GM13976 (cell line): ENCODE data around the gene SLC37A1.

Source experiments
- DNase-seq: peaks from one replicate; pipeline ENCODE4 v3.0.0; 2012; ENCODE audit warnings: low spot score
- CTCF ChIP-seq: IDR thresholded peaks from 2 replicates; pipeline ENCODE4 v1.5.1; 2012; ENCODE audit warnings: borderline replicate concordance, mild to moderate bottlenecking; ENCODE audit not compliant: insufficient read depth; ENCODE audit errors: extremely low read depth, missing control alignments, control extremely low read depth
- in situ Hi-C: fragments of 300-500 bp; cut with MboI; formaldehyde crosslinking; loops from one replicate; pipeline ENCODE4 v1.12.0; 2022; ENCODE audit warnings: low sequenced_read_pairs, mixed read lengths, inconsistent platforms; ENCODE audit not compliant: unreplicated experiment

SLC37A1 gene

DNA sequence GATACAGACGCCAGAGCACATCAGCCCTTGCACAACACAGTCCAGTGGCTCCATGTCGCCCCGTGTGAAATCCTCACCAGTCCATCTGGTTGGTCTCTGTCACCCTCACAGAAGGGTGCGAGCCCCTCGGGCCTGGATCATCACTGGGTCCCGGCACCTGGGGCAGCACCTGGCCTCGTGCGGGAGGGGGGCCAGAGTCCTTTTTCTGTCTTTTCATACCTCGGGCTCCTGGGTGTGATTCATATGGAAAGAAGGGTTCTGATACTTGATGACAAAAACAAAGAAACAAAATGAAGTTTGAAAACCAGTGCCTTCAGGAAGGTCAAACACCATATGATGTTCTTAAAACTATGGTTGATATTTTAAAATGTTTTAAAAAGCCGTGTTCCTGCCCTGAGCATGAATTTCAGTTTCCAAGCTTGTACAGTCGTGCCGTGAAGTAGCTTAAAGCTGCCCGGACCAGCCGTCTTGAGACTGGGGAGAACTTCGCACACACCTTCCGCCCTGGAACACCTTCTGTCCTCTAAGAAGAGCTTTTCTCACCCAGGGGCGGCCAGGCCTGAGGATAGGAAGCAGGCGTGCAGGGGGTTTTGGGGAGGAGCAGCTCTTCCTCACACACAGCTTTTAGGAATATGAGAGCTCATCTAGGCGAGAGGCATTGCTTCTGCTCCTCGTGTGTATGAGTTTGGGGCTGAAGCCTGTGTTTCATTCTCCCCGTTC lies 35.2 kb downstream of the SLC37A1 start:
- TF ChIP-seq CTCF, result no peak
- DNase-seq, result no peak
- in situ Hi-C loops, result no loop called here

DNA sequence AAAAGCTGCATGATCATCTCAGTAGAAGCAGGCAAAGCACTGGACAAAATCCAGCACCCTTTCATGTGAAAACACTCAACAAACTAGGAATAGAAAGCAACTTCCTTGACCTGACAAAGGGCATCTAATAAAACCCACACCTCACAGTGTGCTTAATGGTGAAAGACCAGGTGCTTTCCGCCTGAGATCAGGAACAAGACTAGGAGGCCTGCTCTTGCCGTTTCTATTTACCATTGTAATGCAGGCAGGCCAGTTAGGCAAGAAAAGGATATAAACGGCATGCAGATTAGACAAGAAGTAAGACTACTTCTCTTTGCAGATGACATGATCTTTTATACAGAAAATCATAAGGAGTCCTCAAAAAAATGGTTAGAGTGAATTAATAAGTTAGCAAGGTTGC lies 37.2 kb downstream of the SLC37A1 start:
- in situ Hi-C loops, result no loop called here
- no peak for DNase-seq
- no peak for TF ChIP-seq CTCF

DNA sequence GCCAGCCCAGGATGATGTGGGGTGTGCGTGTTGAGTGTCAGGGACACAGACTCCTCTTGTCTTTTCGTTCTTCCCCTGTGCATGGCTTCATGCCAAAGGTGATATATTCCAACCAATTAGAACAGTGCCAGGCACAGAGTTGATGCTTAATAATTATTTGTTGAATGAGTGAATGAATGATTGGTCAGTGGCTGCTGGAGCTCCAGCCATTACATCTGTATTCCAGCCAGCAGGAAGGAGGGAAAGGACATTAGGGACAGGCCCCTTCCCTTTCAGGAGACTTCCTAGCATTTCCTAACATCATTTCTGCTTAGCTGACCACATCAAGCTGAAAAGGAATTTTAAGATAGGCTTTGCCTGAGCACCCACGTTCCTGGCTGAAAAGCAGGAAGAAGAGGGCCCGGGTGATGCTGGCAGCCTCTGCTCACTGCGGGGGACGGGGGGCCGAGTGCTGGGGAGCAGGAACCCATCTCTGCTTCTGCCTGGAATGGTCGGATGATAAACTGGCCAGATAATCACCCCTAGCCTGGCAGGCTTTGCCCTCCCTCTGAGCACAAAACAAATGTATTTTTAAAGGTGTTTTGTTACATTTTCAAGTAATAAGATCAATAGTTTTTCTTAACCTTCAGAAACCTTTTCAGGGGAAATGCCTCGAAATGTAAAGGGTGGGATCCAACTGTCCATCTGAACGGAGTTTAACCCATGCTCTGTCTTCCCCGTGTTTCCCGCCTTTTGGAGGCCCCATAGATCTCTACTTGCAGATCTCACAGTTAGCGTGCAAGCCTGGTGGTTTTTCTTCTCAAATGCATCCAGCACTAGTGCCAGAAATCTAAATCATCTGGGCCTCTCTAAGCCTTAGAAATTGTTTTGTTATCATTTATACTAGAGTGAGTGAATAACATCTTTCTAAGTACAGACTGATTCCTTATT lies 39.0 kb downstream of the SLC37A1 start:
- no peak for DNase-seq
- TF ChIP-seq CTCF, result no peak
- in situ Hi-C loops, result no loop called here

DNA sequence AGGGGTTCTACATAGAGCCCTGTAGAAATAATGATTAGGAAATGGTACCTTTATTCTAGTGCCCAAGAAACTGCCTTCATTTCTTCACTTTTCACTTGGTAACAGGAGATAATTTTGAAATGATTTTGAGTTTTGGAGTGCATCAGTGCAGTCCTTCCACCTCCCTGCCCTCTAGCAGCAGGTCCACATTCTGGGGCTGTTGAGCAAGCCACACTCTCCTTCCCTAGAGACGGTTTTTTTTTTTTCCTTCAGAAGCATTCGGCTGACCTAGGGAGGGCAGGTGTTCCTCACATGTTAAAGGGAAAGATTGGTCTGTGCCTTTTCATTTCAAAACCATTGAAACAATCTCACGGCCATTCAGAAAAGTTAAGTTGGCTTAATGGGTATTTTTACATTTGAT lies 39.8 kb downstream of the SLC37A1 start:
- TF ChIP-seq CTCF, result peak; percentile 48
- DNase-seq, result no peak
- in situ Hi-C loops, result no loop called here

DNA sequence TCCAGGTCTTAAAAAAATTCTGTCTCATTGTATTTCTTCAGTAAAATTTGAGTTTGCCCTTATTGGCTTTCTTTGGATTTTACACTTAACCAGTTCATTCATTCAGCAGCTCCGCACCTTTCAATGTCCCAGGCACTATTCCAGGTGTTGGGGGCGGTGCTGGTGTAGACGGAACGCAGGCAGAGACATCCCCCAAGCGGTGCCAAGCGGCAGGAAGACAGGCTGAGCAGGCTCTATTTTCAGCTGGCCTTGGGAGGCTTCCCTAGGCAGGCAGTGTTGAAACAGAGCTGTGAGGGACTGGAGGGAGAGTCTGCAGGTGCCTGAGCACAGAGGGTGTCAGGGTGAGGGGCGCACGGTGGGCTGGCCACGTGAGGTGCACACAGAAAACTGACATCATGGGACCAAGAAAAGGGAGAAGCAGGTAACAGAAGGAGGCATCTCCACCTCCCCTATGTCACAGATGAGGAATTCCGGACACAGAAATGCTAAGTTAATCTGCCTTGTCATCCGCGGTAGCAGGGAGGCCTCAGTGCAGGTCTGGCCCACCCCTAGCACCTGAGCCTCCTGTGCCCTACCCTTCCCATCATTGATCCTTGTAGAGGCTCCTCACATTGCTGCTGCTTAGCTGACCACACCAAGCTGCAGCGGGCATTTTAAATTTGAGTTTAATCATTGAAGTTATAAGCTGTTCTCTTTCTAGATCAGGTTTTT lies 40.8 kb downstream of the SLC37A1 start:
- in situ Hi-C loops, result no loop called here
- no peak for TF ChIP-seq CTCF
- DNase-seq, result no peak

GRCh38 chr21:42555756-42556438 lies 42.2 kb downstream of the SLC37A1 start:
- TF ChIP-seq CTCF, result no peak
- in situ Hi-C loops, result no loop called here
- no peak for DNase-seq
